ENCODE measurements around the gene TMEM212. TPM values are rescaled to one million over a fixed set of nuclear protein-coding genes. Genes with fewer than 3 reads are reported as not detected.

The TMEM212 gene
- total RNA-seq, 1 experiment from 2014 or later, result not detected

DNA sequence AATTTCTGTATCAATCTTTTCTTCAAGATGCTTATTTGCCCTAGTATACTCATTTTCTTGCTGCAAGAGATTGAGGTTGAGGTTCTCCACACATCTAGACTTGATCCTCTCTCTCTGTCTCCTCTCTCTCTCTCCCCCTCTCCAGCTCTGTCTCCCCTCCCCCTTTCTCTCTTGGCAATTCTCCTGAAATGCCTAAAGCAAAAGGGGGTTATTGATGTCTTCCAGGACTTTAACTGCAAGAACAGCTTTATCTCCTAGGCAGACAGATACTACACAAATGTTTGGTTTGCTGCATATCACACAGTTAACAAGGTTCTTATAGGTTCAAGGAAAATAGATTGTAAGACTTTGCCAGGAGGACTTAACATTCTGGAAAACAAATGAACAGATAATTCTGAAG, 52.1 kb downstream of the TMEM212 start:
- H2BK20ac ChIP-seq (ENCODE audit: low read depth, low read length, poor library complexity, severe bottlenecking), result no peak overlapping the region
- H3K79me2 ChIP-seq (ENCODE audit: insufficient read depth, low read length), result no peaks in the 10 kb centered on the region
- no peak overlapping the region for H2BK5ac ChIP-seq (ENCODE audit: insufficient read length, low read length)
- H2BK15ac ChIP-seq (ENCODE audit: low read depth, low read length), result no peak overlapping the region
- Mint-ChIP-seq H3K27ac (no peak overlapping the region; a peak in 1 of 7 replicates), H3K4me1 (peaks cover 5 to 9% of the 10 kb centered on the region in 2 experiments), H3K4me3 (no peak overlapping the region), H3K9me3 (no peaks in the 10 kb centered on the region; a peak in 1 of 5 replicates), H3K36me3 (ENCODE audit: insufficient read depth in 1 of 3, low read depth in 3 of 3) (no peaks in the 10 kb centered on the region), H3K27me3 (ENCODE audit: low read depth) (no peaks in the 10 kb centered on the region; the same call in 1 of the 2 replicates)
- H3K9me3 ChIP-seq (ENCODE audit: control insufficient read depth, low read depth, low read length), result no peaks in the 10 kb centered on the region
- H3K23ac ChIP-seq (ENCODE audit: insufficient read length, low read depth, low read length), result no peak overlapping the region
- H3K18ac ChIP-seq (ENCODE audit: insufficient read length, low read depth, low read length), result no peak overlapping the region
- H3K23me2 ChIP-seq (ENCODE audit: insufficient read length, low read depth, low read length, poor library complexity, severe bottlenecking), result no peaks in the 10 kb centered on the region
- H3K4ac ChIP-seq (ENCODE audit: low read depth, low read length), result no peak overlapping the region
- TF ChIP-seq, protein P1, sequence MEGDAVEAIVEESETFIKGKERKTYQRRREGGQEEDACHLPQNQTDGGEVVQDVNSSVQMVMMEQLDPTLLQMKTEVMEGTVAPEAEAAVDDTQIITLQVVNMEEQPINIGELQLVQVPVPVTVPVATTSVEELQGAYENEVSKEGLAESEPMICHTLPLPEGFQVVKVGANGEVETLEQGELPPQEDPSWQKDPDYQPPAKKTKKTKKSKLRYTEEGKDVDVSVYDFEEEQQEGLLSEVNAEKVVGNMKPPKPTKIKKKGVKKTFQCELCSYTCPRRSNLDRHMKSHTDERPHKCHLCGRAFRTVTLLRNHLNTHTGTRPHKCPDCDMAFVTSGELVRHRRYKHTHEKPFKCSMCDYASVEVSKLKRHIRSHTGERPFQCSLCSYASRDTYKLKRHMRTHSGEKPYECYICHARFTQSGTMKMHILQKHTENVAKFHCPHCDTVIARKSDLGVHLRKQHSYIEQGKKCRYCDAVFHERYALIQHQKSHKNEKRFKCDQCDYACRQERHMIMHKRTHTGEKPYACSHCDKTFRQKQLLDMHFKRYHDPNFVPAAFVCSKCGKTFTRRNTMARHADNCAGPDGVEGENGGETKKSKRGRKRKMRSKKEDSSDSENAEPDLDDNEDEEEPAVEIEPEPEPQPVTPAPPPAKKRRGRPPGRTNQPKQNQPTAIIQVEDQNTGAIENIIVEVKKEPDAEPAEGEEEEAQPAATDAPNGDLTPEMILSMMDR (conservative IDR thresholded peaks at IDR 0.05), result no peak
- H3K4me1 ChIP-seq (ENCODE audit: insufficient read depth, low read length), result peaks cover 2% of the 10 kb centered on the region; the same call in 1 of the 2 replicates
- H3T11ph ChIP-seq (ENCODE audit: low read length), result no peak overlapping the region
- no peak overlapping the region for H4K5ac ChIP-seq (ENCODE audit: insufficient read length, low read depth, low read length)
- no peaks in the 10 kb centered on the region for H3K79me1 ChIP-seq (ENCODE audit: insufficient read depth, low read depth, low read length, poor library complexity, severe bottlenecking)
- no peak overlapping the region for H3K56ac ChIP-seq (ENCODE audit: insufficient read length, low read depth, low read length)
- no peak overlapping the region for H2BK120ac ChIP-seq (ENCODE audit: low read depth, low read length, poor library complexity, severe bottlenecking)
- no peak for DNase-seq
- H3K27ac ChIP-seq (ENCODE audit: insufficient read length, low read depth, low read length), result no peak overlapping the region
- H2AFZ ChIP-seq (ENCODE audit: low read length), result no peak overlapping the region
- H2BK12ac ChIP-seq (ENCODE audit: insufficient read length, low read depth, low read length), result no peak overlapping the region
- no peak overlapping the region for H3K4me2 ChIP-seq (ENCODE audit: insufficient read depth, insufficient read length, low read length)
- H4K91ac ChIP-seq (ENCODE audit: insufficient read length, low read depth, low read length), result no peak overlapping the region
- H3K14ac ChIP-seq (ENCODE audit: insufficient read depth, low read length), result no peak overlapping the region
- no peak overlapping the region for H3K9ac ChIP-seq (ENCODE audit: extremely low read depth, insufficient read length, low read length)
- no peaks in the 10 kb centered on the region for H3K27me3 ChIP-seq (ENCODE audit: insufficient read depth, low read length)
- no peak overlapping the region for H2AK5ac ChIP-seq (ENCODE audit: insufficient read length, low read length)
- no peaks in the 10 kb centered on the region for H4K20me1 ChIP-seq (ENCODE audit: control insufficient read depth, insufficient read depth, insufficient read length)
- no peak overlapping the region for H4K8ac ChIP-seq (replicated peaks; ENCODE audit: insufficient read length, low read depth, low read length)

Measured in H9 (cell line).